HG03060 (cell line): ENCODE data around the gene DDX19B.
"Not testable (repeated sequence)": the region's sequence is repeated elsewhere in the genome, so short reads cannot be mapped to it uniquely, and the experiment has no call there.

ENCODE experiments used
- ATAC-seq: cut with Tn5 transposase; IDR thresholded peaks from one replicate; pipeline ENCODE4 v1.9.1; 2021; ENCODE audit warnings: low read depth, moderate number of reproducible peaks; ENCODE audit not compliant: unreplicated experiment

The DDX19B gene

DNA sequence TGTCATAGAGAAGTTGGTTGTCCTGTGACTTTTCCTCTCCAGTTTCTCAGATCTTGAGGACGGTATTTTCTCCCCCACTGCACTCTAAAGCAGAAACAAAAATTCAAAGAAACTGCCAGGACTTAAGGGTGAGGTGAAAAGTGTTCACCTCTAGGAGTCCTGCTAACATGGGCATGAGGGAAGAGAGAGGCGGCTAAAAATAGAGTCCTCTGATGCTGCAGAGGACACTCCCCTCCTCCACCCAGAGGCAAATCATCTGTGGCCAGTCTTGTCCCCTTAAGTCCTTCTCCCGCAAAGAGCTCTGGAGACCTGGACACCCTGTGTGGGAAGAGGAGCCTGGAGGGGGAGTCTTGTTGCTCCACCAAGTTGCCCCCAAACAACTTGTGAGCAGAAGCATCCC lies 43.0 kb downstream of the DDX19B start:
- ATAC-seq, result no peak

DNA sequence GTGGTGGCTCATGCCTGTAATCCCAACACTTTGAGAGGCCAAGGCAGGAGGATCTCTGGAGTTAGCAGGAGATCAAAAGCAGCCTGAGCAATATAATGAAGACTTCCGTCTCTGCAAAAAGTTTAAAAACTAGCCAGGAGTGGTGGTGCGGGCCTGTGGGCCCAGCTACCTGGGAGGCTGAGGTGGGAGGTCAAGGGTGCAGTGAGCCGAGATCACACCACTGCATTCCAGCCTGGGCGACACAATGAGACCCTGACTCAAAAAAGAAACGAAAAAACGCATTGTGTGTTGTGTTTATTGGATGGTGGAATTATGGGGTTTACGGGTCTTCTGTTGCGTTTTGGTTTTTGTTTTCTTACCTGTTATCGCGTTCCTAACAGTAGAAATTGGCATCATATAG lies 46.9 kb downstream of the DDX19B start:
- ATAC-seq, result no peak

DNA sequence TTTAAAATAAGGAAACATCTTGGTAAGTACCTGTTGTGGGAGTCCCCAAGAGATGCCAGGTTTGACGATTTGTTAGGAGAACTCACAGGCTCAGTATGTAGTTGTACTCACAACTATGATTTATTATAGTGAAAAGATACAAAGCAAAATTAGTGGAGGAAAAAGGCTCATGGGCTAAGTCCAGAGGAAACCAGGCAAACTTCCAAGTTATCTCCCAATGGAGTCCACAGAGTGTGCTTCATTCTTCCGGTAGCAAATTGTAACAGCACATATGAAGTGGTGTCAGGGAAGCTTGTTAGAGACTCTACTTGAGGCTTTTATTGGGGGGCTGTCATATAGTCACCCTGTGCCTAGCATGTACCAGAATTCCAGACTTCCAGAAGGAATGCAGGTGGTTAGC lies 50.0 kb downstream of the DDX19B start:
- no peak for ATAC-seq

DNA sequence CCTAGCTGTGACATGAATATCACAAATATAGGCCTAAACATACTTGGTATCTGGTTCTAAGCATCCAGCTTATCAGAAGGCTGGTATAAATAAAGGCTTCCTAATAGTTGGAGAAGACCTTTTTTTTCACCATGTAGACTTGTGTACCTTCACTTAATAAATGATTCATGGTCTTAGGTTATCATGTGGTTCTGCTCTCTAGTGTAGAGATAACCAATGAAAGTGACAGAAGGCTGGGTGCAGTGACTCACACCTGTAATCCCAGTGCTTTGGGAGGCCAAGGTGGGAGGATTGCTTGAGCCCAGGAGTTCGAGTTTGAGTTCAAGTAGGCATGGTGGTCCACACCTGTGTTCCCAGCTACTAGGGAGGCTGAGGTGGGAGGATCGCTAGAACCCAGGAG lies 50.8 kb downstream of the DDX19B start:
- no peak for ATAC-seq

DNA sequence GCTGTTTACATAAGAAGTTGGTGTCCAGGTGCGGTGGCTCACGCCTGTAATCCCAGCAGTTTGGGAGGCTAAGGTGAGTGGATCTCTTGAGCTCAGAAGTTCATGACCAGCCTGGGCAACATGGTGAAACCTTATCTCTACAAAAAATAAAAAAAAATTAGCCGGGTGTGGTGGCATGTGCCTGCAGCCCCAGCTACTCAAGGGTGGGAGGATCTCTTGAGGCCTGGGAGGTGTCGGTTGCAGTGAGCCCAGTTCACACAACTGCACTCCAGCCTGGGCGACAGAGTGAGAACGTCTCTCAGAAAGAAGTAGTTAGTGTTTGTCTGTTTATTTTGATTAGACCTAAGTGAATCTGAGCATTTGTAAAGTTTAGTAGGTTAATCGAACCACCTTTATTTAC lies 60.6 kb downstream of the DDX19B start:
- no peak for ATAC-seq

DNA sequence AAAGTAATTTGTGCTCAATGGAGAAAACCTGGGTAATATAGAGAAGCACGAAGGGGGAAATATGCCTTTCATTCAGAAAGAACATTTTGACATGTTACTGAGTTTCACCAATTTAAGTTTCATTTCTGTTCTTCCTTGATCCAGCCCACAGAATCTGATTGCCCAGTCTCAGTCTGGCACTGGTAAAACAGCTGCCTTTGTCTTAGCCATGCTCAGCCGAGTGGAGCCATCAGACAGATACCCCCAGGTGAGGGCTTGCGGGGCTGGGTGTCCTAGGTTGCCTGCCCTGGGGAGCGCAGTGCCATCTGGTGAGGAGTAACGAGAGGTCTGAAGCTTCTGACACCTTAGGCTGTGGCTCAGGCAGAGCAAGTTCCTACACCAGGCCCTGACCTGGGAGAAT lies 65.4 kb downstream of the DDX19B start:
- no peak for ATAC-seq

- not testable (repeated sequence) for ATAC-seq
Measured at GRCh38 chr16:70370145-70370544, 71.2 kb downstream of the DDX19B start.

- no peak for ATAC-seq
Measured at GRCh38 chr16:70370924-70371323, 71.9 kb downstream of the DDX19B start.

DNA sequence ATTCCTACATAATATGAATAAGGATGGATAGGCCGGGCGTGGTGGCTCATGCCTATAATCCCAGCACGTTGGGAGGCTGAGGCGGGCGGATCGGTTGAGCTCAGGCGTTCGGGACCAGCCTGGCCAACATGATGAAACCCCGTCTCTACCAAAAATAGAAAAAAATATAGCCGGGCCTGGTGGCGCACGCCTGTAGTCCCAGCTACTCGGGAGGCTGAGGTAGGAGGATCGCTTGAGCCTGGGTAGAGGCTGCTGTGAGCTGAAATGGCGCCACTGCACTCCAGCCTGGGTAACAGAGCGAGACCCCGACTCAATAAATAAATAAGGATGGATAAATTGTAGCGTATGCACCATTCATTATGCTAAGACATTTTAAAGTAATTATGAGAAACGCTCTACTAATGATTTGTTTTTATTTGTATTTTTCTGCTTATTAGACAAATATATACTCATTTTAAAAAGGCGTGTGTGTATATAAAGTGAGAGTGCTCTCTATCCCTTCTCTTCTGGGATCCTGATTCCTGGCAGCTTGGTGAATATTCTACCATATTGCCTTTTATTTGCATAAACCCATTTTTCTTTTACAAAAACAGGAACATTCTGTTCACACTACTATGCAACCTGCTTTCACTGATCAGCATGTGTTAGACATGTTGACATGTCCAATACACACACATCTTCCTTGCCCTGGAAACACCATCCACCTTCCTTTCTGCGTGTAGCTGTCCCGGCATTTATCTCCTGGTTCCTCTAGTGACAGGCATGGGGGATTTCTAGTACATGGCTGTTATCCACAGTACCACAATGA lies 74.1 kb downstream of the DDX19B start:
- ATAC-seq, result no peak

GRCh38 chr16:70374213-70374612 lies 75.2 kb downstream of the DDX19B start:
- ATAC-seq, result no peak

DNA sequence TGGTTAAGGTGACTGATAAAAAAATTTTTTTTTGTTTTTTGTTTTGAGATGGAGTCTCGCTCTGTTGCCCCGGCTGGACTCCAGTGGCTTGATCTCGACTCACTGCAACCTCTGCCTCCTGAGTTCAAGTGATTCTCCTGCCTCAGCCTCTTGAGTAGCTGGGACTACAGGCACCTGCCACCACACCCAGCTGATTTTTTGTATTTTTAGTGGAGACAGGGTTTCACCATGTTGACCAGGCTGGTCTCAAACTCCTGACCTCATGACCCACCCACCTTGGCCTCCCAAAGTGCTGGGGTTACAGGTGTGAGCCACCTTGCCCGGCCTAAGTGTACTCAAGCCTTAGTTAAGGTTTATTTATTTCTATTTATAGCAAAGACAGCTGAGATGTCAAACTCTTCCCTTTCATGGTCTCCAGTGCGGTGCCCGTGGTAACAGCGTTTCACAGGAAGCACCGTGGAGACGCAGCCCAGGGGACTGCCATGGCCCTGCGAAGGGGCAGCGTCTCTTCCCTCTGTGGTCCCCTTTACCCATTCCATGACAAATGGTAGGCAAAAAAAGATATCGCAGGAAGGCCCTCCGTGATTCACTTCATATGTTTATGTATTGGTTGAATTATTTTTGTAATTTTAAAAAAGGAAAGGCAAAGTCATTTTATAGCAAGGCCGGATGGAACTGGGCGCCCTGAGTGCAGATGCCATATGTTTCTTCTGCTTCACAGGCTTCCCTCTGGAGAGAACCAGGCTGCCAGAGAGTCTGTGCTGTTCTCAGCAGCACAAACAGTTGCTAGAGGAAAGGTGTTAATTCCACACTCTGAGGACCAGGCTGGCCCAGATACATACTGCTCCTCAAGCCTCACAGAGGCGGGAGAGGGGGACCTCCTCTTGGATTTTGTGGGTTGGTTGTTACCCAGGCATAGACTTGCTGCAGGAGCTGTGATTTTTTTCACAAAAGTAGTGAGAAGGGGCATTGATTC lies 76.9 kb downstream of the DDX19B start:
- no peak for ATAC-seq

GRCh38 chr16:70377782-70378181 lies 78.8 kb downstream of the DDX19B start:
- ATAC-seq, result no peak

GRCh38 chr16:70378869-70379493 lies 80.0 kb downstream of the DDX19B start:
- ATAC-seq, result no peak

DNA sequence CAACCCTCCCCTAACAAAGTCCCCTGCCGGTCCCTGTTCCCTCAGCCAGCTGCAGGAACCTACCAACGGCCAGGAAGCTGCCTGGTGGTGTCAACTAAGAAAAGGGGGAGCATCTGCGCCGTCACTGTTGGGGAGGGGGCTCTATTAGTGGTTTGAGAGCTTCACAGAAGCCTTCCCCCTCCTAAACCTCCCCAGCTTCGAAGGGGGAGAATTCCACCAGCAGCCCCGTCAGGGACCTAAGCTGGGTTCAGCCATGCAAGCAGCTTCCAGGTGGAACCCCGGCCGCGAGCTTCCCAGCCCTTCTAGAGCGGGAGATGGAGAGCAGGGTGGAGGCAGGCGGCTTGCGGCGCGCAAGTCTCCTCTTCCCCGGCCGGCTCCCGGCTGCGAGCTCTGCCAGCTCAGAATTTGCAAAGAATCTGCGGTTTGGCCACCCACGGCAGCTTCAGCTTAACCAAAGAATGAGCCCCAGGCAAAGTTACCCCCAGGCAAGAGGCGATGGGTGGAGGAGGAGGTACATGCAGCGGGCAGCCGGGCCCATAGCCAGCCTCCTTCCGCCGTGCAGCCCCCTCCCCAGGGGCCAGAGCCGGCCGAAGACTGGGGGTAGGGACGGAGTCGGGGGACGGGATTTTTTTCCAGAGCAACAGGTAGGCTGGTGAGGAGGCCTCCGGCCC lies 81.4 kb downstream of the DDX19B start:
- no peak for ATAC-seq

DNA sequence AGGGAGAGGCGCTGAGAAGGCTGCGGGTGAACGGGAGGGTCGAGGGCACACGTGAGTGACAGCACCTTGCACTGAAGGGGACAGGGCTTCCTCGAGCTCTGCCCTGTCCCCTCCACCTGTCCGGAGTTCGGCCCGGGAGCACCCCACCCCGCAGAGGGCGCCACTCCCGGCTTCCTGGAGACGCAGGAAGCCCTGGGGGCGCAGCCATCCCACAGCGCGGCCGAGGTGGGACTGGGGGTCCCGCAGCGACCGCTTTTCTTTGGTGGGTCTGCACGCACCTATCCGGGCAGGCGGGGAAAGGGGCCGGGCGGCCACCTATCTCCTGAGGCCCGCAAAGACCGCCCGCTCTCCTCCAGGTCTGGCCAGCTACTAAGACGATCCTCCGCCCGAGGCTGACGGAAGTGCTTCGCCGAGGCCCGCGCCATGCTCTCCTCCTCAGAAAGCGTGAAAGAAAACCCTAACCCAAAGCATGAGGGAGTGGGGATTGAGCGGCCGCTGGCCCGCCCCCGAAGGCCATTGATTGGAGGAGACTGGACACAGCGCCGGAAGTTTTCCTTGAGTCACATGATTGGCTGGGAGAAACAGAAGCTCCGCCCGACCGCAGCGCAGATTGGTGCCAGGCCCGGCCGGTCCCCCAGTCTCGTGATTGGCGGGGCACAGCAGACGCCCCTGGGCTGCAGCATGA lies 82.1 kb downstream of the DDX19B start:
- ATAC-seq, result peak; percentile 90

GRCh38 chr16:70381604-70382342 lies 82.8 kb downstream of the DDX19B start:
- no peak for ATAC-seq

- ATAC-seq, result no peak
Measured at GRCh38 chr16:70383421-70383960, 84.5 kb downstream of the DDX19B start.
